ENCODE data around the gene TAF1D.

TAF1D gene

DNA sequence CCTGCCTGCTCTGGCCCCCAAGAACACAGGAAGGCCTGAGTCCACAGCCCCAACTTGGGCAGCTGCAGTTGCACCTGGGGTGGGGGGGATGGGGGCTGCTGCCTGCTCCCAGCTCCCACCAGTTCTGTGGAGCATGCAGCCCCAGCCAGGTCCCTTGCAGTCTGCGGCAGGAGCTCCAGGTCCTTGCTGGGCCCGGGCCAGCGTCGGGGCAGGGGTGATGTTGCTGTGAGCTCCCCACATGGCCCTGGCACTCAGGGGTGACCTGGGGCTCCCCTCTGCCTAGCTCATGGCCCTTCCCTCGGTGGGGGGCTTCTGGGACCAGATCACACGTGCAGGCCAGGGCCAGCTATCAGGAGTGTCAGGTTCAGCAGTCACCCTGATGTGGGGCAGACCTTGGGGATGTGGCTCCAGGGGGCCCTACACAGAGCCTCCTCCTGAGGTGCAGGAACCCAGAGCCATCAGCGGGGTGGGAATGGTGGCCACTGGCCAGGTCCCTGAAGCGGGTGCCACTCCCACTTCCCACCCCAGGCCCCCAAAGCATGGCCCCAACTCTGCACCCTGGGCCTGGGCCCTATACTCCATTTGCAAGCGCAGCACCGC lies 32.4 kb upstream of the TAF1D start:
- TF ChIP-seq, protein P1, sequence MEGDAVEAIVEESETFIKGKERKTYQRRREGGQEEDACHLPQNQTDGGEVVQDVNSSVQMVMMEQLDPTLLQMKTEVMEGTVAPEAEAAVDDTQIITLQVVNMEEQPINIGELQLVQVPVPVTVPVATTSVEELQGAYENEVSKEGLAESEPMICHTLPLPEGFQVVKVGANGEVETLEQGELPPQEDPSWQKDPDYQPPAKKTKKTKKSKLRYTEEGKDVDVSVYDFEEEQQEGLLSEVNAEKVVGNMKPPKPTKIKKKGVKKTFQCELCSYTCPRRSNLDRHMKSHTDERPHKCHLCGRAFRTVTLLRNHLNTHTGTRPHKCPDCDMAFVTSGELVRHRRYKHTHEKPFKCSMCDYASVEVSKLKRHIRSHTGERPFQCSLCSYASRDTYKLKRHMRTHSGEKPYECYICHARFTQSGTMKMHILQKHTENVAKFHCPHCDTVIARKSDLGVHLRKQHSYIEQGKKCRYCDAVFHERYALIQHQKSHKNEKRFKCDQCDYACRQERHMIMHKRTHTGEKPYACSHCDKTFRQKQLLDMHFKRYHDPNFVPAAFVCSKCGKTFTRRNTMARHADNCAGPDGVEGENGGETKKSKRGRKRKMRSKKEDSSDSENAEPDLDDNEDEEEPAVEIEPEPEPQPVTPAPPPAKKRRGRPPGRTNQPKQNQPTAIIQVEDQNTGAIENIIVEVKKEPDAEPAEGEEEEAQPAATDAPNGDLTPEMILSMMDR (IDR thresholded peaks at IDR 0.05; ENCODE audit: insufficient read depth, low read depth, low read length, missing control alignments) = no peak
- H3K4me3 ChIP-seq (ENCODE audit: low read depth, low read length) = no peak overlapping the region
- DNase-seq (ENCODE audit: low read depth) = no peak

DNA sequence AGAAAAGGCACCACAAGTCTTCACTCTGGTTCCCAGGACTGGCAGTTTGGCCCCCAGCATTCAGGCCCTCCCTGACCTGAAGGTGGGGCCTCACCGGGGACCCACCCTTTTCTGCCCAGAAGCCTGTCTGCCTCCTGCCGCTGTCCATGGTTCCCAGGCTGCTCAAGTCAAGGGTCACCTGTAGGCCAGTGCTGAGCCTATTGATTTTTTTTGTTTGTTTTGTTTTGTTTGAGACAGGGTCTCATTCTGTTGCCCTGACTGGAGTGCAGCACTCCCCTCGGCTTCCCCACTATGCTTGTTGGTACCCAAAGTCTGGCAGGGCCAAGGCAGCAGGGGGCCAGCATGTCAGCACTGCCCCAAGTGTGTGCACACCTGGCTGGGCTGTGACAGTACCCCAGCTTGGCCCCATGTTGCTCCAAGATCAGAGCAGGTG lies 31.8 kb upstream of the TAF1D start:
- H3K4me3 ChIP-seq (ENCODE audit: low read depth, low read length) = no peak overlapping the region
- TF ChIP-seq, protein P1 (IDR thresholded peaks at IDR 0.05; ENCODE audit: insufficient read depth, low read depth, low read length, missing control alignments) = no peak
- no peak for DNase-seq (ENCODE audit: low read depth)

DNA sequence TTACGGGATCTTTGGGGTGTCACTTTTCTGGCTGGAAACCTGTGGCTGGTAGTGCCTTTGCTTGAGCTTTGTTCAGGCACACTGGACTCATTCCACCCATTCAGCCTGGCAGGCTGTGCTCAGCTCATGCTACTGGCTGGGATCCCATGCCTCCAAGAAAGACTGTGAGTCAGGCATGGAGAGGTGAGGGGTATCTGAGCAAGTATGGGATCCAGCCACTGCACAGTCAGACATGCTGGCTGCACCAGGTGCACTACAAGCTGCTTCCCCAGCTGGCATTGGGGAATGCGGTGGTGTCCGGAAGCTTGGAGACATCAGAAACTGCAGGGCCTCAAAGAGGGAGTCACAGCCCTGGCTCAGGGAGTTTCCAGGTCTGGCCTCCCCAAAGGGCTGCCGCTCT lies 30.8 kb upstream of the TAF1D start:
- TF ChIP-seq, protein P1 (IDR thresholded peaks at IDR 0.05; ENCODE audit: insufficient read depth, low read depth, low read length, missing control alignments) = no peak
- no peak overlapping the region for H3K4me3 ChIP-seq (ENCODE audit: low read depth, low read length)
- DNase-seq (ENCODE audit: low read depth) = no peak

DNA sequence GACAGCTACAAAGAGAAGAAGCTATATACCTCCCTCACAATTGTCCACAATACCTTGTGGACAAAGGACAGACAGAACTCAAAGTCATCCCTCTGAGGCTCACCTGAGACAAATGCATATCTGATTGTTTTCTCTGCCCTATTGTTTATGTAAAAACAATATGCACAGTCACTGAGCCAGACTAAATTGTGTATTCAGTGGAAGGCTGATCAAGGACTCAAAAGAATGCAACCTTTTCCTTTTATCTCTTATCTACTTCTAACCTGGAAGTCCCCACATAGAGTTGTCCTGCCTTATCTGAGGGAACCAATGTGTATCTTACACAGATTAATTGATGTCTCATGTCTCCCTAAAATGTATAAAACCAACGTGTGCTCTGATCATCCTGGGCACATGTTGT lies 28.9 kb upstream of the TAF1D start:
- TF ChIP-seq, protein P1 (IDR thresholded peaks at IDR 0.05; ENCODE audit: insufficient read depth, low read depth, low read length, missing control alignments) = no peak
- H3K4me3 ChIP-seq (ENCODE audit: low read depth, low read length) = no peak overlapping the region
- no peak for DNase-seq (ENCODE audit: low read depth)

DNA sequence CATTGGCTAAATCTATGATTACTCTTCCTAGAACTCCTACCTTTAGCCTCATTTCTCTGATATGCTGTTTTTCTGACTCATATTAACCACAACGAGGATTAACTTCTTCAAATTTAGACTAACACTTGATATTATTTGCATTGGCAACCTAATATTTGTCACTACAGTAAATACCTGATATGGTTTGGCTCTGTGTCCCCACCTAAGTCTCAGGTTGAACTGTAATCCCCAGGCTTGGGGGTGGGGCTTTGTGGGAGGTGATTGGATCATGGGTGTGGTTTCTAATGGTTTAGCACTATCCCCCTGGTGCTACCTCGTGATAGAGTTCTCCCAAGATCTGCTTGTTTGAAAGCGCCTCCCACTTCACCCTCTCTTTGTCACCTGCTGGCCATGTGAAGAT lies 25.7 kb upstream of the TAF1D start:
- TF ChIP-seq, protein P1 (IDR thresholded peaks at IDR 0.05; ENCODE audit: insufficient read depth, low read depth, low read length, missing control alignments) = no peak
- H3K4me3 ChIP-seq (ENCODE audit: low read depth, low read length) = no peak overlapping the region
- no peak for DNase-seq (ENCODE audit: low read depth)

DNA sequence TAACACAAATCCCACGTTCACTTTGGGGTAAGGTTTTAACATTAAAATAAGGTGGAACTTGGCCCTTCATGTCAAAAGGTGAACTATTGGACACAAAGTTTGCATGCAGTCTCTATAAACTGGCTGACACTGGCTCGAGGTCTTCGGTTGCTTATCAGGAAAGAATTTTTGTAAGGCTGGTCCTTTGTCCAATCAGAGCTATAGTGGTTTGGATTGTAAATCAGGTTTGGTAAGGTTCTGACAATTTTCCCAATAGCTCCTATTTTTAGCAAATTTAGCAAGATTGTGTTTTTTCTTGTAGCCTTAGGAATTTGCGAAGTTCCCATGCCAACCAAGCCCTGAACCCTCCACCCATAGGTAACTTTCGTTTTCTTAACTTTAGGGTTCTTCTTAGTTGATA lies 25.2 kb upstream of the TAF1D start:
- TF ChIP-seq, protein P1 (IDR thresholded peaks at IDR 0.05; ENCODE audit: insufficient read depth, low read depth, low read length, missing control alignments) = no peak
- H3K4me3 ChIP-seq (ENCODE audit: low read depth, low read length) = no peak overlapping the region
- no peak for DNase-seq (ENCODE audit: low read depth)

DNA sequence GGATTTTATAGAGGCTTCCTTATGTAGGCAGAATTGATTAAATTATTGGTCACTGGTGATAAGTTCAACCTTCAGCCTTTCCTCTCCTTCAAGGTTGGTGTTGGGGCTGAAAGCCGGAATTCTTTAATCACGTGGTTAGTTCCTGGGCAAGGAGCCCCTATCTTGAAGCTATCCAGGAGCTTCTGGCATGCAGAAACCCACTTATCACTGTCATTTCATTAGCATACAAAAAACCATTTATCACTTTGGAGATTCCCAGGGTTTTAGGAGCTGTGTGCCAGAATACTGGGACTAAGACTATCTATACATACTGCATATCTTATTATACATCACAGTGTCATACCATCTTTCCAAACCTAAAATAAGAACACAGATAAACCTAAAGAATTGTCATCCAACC lies 24.3 kb upstream of the TAF1D start:
- no peak for DNase-seq (ENCODE audit: low read depth)

More for the DNA sequence above, 24.3 kb upstream of the TAF1D start:
- TF ChIP-seq, protein P1 (IDR thresholded peaks at IDR 0.05; ENCODE audit: insufficient read depth, low read depth, low read length, missing control alignments) = no peak
- H3K4me3 ChIP-seq (ENCODE audit: low read depth, low read length) = no peak overlapping the region

Data from GM12865 (cell line).